Peyer's patch (tissue), 4 donors: ENCODE results near the gene TLL2.

Experiments used
- POLR2A ChIP-seq, 2 donors: fragments of 450-650 bp; IDR thresholded peaks; one replicate each; pipeline ENCODE4 v1.5.1; 2017; ENCODE audit warnings: antibody characterized with exemption in 2 of 2, mild to moderate bottlenecking in 2 of 2, moderate library complexity in 2 of 2
- TF ChIP-seq, protein P1 (sequence below), 6 experiments: fragments of 450-650 bp in 4 of 6; fragments of 200-600 bp in 2 of 6; sonication (generic) in 1 of 6; IDR thresholded peaks; one replicate each; pipeline ENCODE4 v1.5.1; 2017 to 2019; ENCODE audit warnings: antibody characterized with exemption in 6 of 6, mild to moderate bottlenecking in 3 of 6, moderate library complexity in 1 of 6

DNA sequence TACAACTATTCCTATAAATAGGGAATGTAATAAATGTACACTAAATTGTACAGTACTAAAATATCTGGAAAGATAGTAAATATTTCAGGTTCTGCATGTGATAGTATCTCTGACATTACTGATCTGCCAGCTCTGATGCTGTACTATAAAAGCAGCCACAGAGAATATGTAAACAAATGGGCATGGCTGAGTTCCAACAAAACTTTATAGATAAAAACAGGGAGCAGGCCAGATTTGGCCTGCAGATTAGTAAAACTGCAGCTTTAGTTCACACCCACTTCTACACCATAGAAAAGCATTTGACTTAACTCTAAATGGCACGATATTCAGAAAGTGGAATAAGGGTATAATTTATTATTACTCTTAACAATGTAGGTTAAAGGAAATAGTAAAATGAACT is 18.8 kb upstream of the TLL2 start:
- TF ChIP-seq, protein P1, sequence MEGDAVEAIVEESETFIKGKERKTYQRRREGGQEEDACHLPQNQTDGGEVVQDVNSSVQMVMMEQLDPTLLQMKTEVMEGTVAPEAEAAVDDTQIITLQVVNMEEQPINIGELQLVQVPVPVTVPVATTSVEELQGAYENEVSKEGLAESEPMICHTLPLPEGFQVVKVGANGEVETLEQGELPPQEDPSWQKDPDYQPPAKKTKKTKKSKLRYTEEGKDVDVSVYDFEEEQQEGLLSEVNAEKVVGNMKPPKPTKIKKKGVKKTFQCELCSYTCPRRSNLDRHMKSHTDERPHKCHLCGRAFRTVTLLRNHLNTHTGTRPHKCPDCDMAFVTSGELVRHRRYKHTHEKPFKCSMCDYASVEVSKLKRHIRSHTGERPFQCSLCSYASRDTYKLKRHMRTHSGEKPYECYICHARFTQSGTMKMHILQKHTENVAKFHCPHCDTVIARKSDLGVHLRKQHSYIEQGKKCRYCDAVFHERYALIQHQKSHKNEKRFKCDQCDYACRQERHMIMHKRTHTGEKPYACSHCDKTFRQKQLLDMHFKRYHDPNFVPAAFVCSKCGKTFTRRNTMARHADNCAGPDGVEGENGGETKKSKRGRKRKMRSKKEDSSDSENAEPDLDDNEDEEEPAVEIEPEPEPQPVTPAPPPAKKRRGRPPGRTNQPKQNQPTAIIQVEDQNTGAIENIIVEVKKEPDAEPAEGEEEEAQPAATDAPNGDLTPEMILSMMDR (IDR thresholded peaks at IDR 0.05) = no peak
- no peak for TF ChIP-seq POLR2A (IDR thresholded peaks at IDR 0.05)
